Hepatocyte (in vitro differentiated cells): Measurements from ENCODE around the gene OPCML. TPM values are rescaled to one million over a fixed set of nuclear protein-coding genes. Genes with fewer than 3 reads are reported as not detected.

Experiments
- DNase-seq: peaks from one replicate; pipeline ENCODE4 v3.0.0-alpha.2; 2016; ENCODE audit warnings: low spot score
- H2AFZ ChIP-seq: fragments of 200-600 bp; sonication (generic); 2 replicates; pipeline ENCODE4 v1.6.0; 2016; ENCODE audit warnings: antibody characterized with exemption, mild to moderate bottlenecking
- H3K27ac ChIP-seq: fragments of 200-600 bp; sonication (generic); 2 replicates; pipeline ENCODE4 v1.5.1; 2016; ENCODE audit warnings: mild to moderate bottlenecking
- H3K27me3 ChIP-seq: fragments of 200-600 bp; sonication (generic); 2 replicates; pipeline ENCODE4 v1.6.1; 2016
- H3K36me3 ChIP-seq: fragments of 200-600 bp; sonication (generic); replicated peaks from 2 replicates; pipeline ENCODE4 v1.5.1; 2016; ENCODE audit warnings: low read depth; ENCODE audit not compliant: insufficient read depth
- H3K4me1 ChIP-seq: fragments of 200-600 bp; sonication (generic); 2 replicates; pipeline ENCODE4 v1.5.1; 2016; ENCODE audit warnings: mild to moderate bottlenecking, moderate library complexity; ENCODE audit not compliant: insufficient read depth
- H3K4me2 ChIP-seq: fragments of 200-600 bp; sonication (generic); 2 replicates; pipeline ENCODE4 v1.6.0; 2016
- H3K4me3 ChIP-seq: fragments of 200-600 bp; sonication (generic); 2 replicates; pipeline ENCODE4 v1.5.1; 2016; ENCODE audit warnings: mild to moderate bottlenecking
- H3K79me2 ChIP-seq: fragments of 200-600 bp; sonication (generic); 2 replicates; pipeline ENCODE4 v1.6.0; 2017; ENCODE audit warnings: mild to moderate bottlenecking
- H3K9me2 ChIP-seq: fragments of 200-600 bp; sonication (generic); replicated peaks from 2 replicates; pipeline ENCODE4 v1.6.0; 2017; ENCODE audit warnings: mild to moderate bottlenecking; ENCODE audit not compliant: insufficient read depth
- H3K9me3 ChIP-seq: fragments of 200-600 bp; sonication (generic); 2 replicates; pipeline ENCODE4 v1.5.1; 2016; ENCODE audit warnings: low read depth, mild to moderate bottlenecking
- H4K20me1 ChIP-seq: fragments of 200-600 bp; sonication (generic); 2 replicates; pipeline ENCODE4 v1.6.0; 2016; ENCODE audit warnings: mild to moderate bottlenecking; ENCODE audit not compliant: insufficient read depth, poor library complexity, severe bottlenecking
- CTCF ChIP-seq: fragments of 200-600 bp; sonication (generic); IDR thresholded peaks from 2 replicates; pipeline ENCODE4 v1.5.1; 2016; ENCODE audit warnings: antibody characterized with exemption, mild to moderate bottlenecking; ENCODE audit not compliant: poor library complexity
- EZH2 ChIP-seq: fragments of 200-600 bp; sonication (generic); IDR thresholded peaks from 2 replicates; pipeline ENCODE4 v1.6.1; 2016; ENCODE audit warnings: antibody characterized with exemption, mild to moderate bottlenecking, borderline replicate concordance
- EZH2phosphoT487 ChIP-seq: fragments of 200-600 bp; sonication (generic); IDR thresholded peaks from one replicate; pipeline ENCODE4 v1.6.1; 2018; ENCODE audit warnings: antibody characterized with exemption, mild to moderate bottlenecking, low read depth, moderate library complexity; ENCODE audit not compliant: unreplicated experiment, severe bottlenecking
- WGBS: methylation state at CpG from one replicate; pipeline ENCODE4 v1.1.6; 2016; ENCODE audit warnings: low lambda C conversion rate; ENCODE audit errors: missing lambda C conversion rate; 5-methylcytosine and 5-hydroxymethylcytosine counted together
- polyA plus RNA-seq: library from polyadenylated mRNA; unstranded; fragments of >200 nt; fragmentation: Nextera tagmentation; extraction: Ambion mirVana; gene quantifications from 2 replicates; pipeline ENCODE4 v1.2.1, GENCODE V29; 2016
- total RNA-seq: library from RNA; depleted of rRNA; stranded (reverse); fragments of >200 nt; gene quantifications from 2 replicates; pipeline ENCODE4 v1.2.3, GENCODE V29; 2014

The OPCML gene
- total and polyA plus RNA-seq, 2 experiments from 2014 or later, result 0.37 to 0.98 TPM

- H3K27ac ChIP-seq, result no peak overlapping the region
- H4K20me1 ChIP-seq, result no peaks in the 10 kb centered on the region
- TF ChIP-seq EZH2 (no peak), CTCF (no peak), EZH2phosphoT487 (no peak)
- no peaks in the 10 kb centered on the region for H3K79me2 ChIP-seq
- DNase-seq, result no peak
- H3K27me3 ChIP-seq, result no peaks in the 10 kb centered on the region
- H3K36me3 ChIP-seq, result no peaks in the 10 kb centered on the region
- no peak overlapping the region for H2AFZ ChIP-seq
- H3K4me3 ChIP-seq, result no peak overlapping the region
- H3K9me3 ChIP-seq, result no peaks in the 10 kb centered on the region
- no peaks in the 10 kb centered on the region for H3K4me1 ChIP-seq
- H3K9me2 ChIP-seq, result no peaks in the 10 kb centered on the region
- 100% methylated on average over 1 of the region's 1 CpG for WGBS
- no peak overlapping the region for H3K4me2 ChIP-seq
Observed at GRCh38 chr11:132408877-132409276, 1123.4 kb downstream of the OPCML start.

- Histone ChIP-seq H3K4me3 (no peak overlapping the region), H3K27me3 (no peaks in the 10 kb centered on the region), H4K20me1 (no peaks in the 10 kb centered on the region), H3K4me1 (no peaks in the 10 kb centered on the region), H3K4me2 (no peak overlapping the region), H3K9me2 (no peaks in the 10 kb centered on the region), H2AFZ (no peak overlapping the region), H3K27ac (no peak overlapping the region), H3K9me3 (no peaks in the 10 kb centered on the region), H3K79me2 (no peaks in the 10 kb centered on the region), H3K36me3 (no peaks in the 10 kb centered on the region)
- 19% methylated on average over 4 of the region's 4 CpGs for WGBS
- TF ChIP-seq EZH2 (no peak), CTCF (no peak), EZH2phosphoT487 (no peak)
- DNase-seq, result no peak
Observed at GRCh38 chr11:132405728-132406127, 1126.6 kb downstream of the OPCML start.

GRCh38 chr11:132402071-132402684 is 1130.1 kb downstream of the OPCML start:
- Histone ChIP-seq H3K4me1 (no peaks in the 10 kb centered on the region), H3K9me2 (no peaks in the 10 kb centered on the region), H3K4me2 (no peak overlapping the region), H3K9me3 (no peaks in the 10 kb centered on the region), H3K36me3 (no peaks in the 10 kb centered on the region), H3K79me2 (no peaks in the 10 kb centered on the region), H4K20me1 (no peaks in the 10 kb centered on the region), H3K4me3 (no peak overlapping the region), H2AFZ (no peak overlapping the region), H3K27me3 (no peaks in the 10 kb centered on the region), H3K27ac (no peak overlapping the region)
- peak; percentile 65 for DNase-seq
- 17% methylated on average over 8 of the region's 8 CpGs for WGBS
- TF ChIP-seq EZH2, result no peak
- TF ChIP-seq CTCF, result peak; percentile 54

- no peak for DNase-seq
- Histone ChIP-seq H2AFZ (no peak overlapping the region), H3K9me2 (no peaks in the 10 kb centered on the region), H3K4me2 (no peak overlapping the region), H4K20me1 (no peaks in the 10 kb centered on the region), H3K27ac (no peak overlapping the region), H3K36me3 (no peaks in the 10 kb centered on the region), H3K9me3 (no peaks in the 10 kb centered on the region), H3K27me3 (no peaks in the 10 kb centered on the region), H3K4me1 (no peaks in the 10 kb centered on the region), H3K79me2 (no peaks in the 10 kb centered on the region), H3K4me3 (no peak overlapping the region)
- no peak for TF ChIP-seq EZH2phosphoT487
- no peak for TF ChIP-seq EZH2
- no peak for TF ChIP-seq CTCF
- 94% methylated on average over 4 of the region's 4 CpGs for WGBS
Observed at GRCh38 chr11:132396318-132396717, 1136.0 kb downstream of the OPCML start.
